Measurements from ENCODE around the gene ADRA2C. TPM values are rescaled to one million over a fixed set of nuclear protein-coding genes. Genes with fewer than 3 reads are reported as not detected.

The ADRA2C gene
- total RNA-seq (ENCODE audit: low replicate concordance) = 0.08 and 1.4 TPM in 2 replicates

DNA sequence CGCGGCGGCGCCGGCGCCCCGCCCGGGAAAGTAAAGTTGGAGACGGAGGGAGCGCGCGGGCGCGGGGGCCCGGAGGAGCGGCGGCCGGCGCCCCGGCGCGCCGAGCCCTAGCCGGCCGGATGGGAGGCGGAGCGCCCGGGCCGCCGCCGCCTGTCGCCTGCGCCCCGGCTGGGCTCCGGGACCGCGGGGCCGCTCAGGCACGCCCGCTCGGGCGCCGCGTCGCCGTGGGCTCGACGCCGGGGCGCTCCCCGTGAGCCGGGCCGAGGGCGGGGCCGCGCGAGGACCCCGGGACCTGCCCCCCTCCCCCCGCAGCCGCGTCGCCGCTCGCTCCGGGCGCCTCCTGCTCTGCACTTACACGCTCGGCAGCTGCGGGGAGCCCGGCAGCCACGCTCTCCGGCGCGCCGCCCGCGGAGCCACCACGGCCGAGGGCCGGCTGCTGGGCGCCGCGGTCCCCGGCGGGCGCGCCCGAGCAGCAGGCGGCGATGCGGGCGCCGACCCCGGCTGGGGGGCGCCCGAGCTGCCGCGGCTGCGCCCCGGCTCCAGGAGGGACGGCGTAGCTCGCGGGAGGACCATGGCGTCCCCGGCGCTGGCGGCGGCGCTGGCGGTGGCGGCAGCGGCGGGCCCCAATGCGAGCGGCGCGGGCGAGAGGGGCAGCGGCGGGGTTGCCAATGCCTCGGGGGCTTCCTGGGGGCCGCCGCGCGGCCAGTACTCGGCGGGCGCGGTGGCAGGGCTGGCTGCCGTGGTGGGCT lies at the start of gene ADRA2C:
ADRA2C (plus strand) TSS at position 350 of the 749 bp plus-strand sequence; CDS start at position 572, 222 bp downstream.

Other genes starting within 250 kb of the ADRA2C start
- 92.3 and 164 TPM in 2 replicates for gene LRPAP1, start 234.0 kb upstream of the ADRA2C start, total RNA-seq (ENCODE audit: low replicate concordance)